ENCODE data around the gene ADAM10.

GRCh38 chr15:58705105-58705504, 44.4 kb downstream of the ADAM10 start:
- TF ChIP-seq CTCF (IDR thresholded peaks at IDR 0.05) (no peak), POLR2A (IDR thresholded peaks at IDR 0.05) (no peak)
